Heart left ventricle (tissue), 13 donors: ENCODE results near the gene PSG1.
"Not testable (repeated sequence)": the region's sequence is repeated elsewhere in the genome, so short reads cannot be mapped to it uniquely, and the experiment has no call there.

Source experiments
- CTCF ChIP-seq, 12 donors: fragments of 200-600 bp; sonication (generic) in 4 of 12; IDR thresholded peaks; one replicate each; pipeline versions ENCODE4 v1.5.0 to v1.8.0; 2018 to 2022; ENCODE audit warnings: antibody characterized with exemption in 12 of 12, mild to moderate bottlenecking in 5 of 12
- POLR2A ChIP-seq, 2 donors: fragments of 450-650 bp; IDR thresholded peaks; one replicate each; pipeline ENCODE4 v1.6.1; 2017; ENCODE audit warnings: antibody characterized with exemption in 2 of 2, mild to moderate bottlenecking in 2 of 2, moderate library complexity in 2 of 2
- donor health status: ischemic (EF 13 %, LVEDD 7.1; RV severe dilation, severe dysfunction).
- donor health status: DM: no; HTN: yes; CAD: no.
- donor health status: DM: no; HTN: no; CAD: no.
- donor health status: ischemic (EF 25% LVEDD 6.9; RV normal size, moderate dysfunction).
- donor health status: ischemic (EF 25% LVEDD 5.7; RV mildly dilated, moderate dysfunction).
- donor health status: ischemic (EF 35%, LVEDD 5.7; RV mildly dilated, moderate dysfunction).
- donor health status: nonischemic (EF 11% LVEDD 7.7; RV severe dilation, severe dysfunction).
- donor health status: DM: yes; HTN: yes; CAD: no.
- donor health status: PGD.
- donor health status: ischemic (EF 29% LVEDD 5.4; RV normal size, mild dysfunction).
- donor health status: nonischemic (EF 23%, LVEDD 6.1; RV moderate dilation, normal function).

DNA sequence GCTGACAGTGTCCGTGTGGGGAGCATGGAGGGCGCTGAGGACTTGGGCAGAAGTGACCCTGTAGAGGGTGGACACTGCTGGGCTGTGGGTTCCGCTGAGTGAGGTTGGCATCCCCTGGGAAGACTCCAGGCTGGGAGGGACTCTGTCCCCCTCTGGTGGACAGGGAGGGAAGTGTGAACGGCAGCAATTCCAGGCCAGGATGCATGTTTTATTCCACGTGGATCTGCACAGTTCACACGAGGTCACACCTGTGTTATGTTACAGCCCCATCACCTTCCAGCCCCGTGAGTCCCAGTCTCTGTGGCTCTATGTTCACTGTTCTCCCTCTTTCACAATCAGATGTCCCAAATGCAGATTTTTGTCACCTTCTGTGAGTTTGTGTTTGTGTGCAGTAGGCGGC is 1.8 kb upstream of the PSG1 start:
- peak in 6 of 12 donors; percentile 8 to 29 (median 16) for TF ChIP-seq CTCF (IDR thresholded peaks at IDR 0.05)
- not testable (repeated sequence) for TF ChIP-seq POLR2A (IDR thresholded peaks at IDR 0.05)
